ENCODE measurements around the gene SERF2. TPM values are rescaled to one million over a fixed set of nuclear protein-coding genes. Genes with fewer than 3 reads are reported as not detected.
"Not testable (repeated sequence)": the region's sequence is repeated elsewhere in the genome, so short reads cannot be mapped to it uniquely, and the experiment has no call there.

The SERF2 gene
- total RNA-seq, 1 donor from 2014 or later, result 932 TPM

DNA sequence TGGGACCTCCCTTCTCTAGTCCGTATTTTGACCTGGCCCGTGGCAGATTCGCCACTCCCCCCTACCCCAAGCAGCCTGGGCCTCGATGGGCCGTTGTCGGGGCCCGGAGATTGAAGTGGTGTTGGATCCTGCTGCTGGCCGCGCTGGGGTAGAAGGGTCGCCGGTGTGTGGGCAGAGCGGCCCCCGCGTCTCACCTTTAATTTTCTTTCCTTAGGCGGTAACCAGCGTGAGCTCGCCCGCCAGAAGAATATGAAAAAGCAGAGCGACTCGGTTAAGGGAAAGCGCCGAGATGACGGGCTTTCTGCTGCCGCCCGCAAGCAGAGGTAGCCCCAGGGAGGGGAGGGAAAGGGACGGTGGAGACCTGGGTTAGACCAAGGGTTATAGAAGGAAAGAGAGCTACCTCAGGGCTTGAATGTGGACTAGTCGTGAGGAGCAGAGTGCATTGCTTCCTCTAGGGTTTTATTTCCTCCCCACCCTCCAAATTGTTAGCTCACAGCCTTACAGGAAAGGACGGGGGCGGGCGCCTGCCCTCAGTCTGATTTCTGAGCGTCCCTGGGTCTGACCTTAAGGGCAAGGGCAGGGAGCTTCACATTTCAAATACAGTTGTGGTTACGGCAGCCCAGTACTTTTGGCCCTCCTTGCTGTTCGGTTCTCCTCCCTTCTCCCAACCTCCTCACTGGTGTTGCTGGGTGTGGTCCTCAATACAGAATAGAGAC is 799 bp downstream of the SERF2 start:
- no peak for DNase-seq (ENCODE audit: low spot score)

DNA sequence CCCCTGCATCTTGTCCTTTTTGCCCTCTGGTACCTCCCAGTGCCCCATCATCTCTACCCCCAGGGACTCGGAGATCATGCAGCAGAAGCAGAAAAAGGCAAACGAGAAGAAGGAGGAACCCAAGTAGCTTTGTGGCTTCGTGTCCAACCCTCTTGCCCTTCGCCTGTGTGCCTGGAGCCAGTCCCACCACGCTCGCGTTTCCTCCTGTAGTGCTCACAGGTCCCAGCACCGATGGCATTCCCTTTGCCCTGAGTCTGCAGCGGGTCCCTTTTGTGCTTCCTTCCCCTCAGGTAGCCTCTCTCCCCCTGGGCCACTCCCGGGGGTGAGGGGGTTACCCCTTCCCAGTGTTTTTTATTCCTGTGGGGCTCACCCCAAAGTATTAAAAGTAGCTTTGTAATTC is 1.5 kb downstream of the SERF2 start:
- no peak for DNase-seq (ENCODE audit: low spot score)

- no peak for DNase-seq (ENCODE audit: low spot score)
Observed at GRCh38 chr15:43794269-43795037, 2.3 kb downstream of the SERF2 start.

GRCh38 chr15:43795197-43795596 is 3.1 kb downstream of the SERF2 start:
- no peak for DNase-seq (ENCODE audit: low spot score)

DNA sequence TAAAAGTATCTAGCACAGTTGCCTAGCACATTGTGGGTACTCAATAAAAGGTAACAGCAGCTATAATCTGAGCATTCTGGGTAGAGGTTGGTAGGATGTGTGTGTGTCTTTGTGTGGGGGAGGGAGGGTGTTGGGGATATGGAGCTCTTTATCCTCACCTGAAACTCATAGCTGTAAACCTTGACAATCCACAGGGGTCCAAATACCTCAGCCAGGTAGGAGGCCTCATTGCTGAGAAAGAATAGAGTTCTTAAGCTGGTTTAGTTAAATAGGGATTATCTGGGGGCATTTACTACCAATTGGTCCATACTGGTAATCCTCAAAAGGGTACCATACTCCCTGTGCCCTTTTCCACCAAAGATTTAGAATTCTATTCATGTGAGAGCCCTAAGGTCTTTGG is 3.9 kb downstream of the SERF2 start:
- DNase-seq (ENCODE audit: low spot score), result no peak

DNA sequence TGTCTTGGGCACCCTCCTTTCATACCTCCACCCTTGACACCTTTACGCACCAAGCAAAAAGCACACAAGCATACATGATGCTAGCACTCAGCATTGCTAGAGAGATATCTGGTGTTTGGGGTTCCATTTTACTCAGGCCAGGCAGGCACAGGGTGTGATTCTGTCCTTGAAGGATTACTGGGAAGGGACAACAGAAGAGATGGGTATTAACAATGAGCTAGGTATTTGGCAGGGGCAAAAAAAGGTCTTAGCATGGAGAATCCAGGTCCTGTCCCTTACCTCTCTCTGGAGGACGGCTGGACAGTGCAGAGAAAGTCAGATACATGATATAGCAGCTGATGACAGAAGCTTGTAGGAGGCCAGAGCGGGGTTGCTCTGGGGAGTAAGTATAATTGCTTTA is 4.4 kb downstream of the SERF2 start:
- DNase-seq (ENCODE audit: low spot score), result no peak

GRCh38 chr15:43799209-43799944 is 7.3 kb downstream of the SERF2 start:
- DNase-seq (ENCODE audit: low spot score), result no peak

DNA sequence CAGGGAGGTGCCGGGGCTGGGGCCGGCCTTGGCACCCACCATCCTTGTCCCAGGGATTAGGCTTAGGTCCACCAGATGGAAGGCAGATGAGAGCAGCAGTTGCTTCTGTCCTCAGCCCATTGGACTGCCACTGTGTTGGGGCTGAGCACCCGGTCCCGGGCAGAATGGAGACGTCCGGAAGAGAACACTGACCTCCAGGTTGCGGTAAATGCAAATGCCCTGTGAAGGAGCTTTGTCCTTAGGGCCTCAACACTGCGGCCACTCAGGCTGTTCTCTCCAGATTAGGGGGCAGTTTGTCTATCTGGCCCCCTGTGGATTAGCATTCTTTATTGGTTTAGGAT is 7.8 kb downstream of the SERF2 start, which contains the start of gene SERINC4:
Gene SERINC4, minus strand, starts transcription at position 276 of the 341 bp plus-strand sequence. Its CDS starts 234 bp downstream, at position 42.
- peak; percentile 55 for DNase-seq (ENCODE audit: low spot score)

GRCh38 chr15:43800286-43801141 is 8.4 kb downstream of the SERF2 start, which contains the start of gene HYPK:
TSS of gene HYPK (plus strand) at chr15:43800599. CDS start at chr15:43800623, 24 bp downstream.
- DNase-seq (ENCODE audit: low spot score), result peak; percentile 97

DNA sequence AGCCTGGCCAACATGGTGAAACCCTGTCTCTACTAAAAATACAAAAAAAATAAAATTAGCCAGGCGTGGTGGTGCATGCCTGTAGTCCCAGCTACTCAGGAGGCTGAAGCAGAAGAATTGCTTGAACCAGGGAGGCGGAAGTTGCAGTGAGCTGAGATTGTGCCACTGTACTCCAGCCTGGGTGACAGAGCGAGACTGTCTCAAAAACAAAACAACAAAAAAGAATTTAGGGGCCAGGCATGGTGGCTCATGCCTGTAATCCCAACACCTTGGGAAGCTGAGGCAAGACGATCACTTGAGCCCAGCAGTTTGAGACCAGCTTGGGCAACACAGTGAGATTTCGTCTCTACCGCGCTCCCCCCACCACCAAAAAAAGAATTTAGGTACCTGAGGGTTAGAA is 10.6 kb downstream of the SERF2 start:
- not testable (repeated sequence) for DNase-seq (ENCODE audit: low spot score)

- no peak for DNase-seq (ENCODE audit: low spot score)
Observed at GRCh38 chr15:43808435-43808950, 16.4 kb downstream of the SERF2 start.

- DNase-seq (ENCODE audit: low spot score), result no peak
Observed at GRCh38 chr15:43808960-43809678, 17.0 kb downstream of the SERF2 start.

- DNase-seq (ENCODE audit: low spot score), result not testable (repeated sequence)
Observed at GRCh38 chr15:43815064-43815463, 22.9 kb downstream of the SERF2 start.

- DNase-seq (ENCODE audit: low spot score), result no peak
Observed at GRCh38 chr15:43821505-43821904, 29.4 kb downstream of the SERF2 start.

GRCh38 chr15:43824302-43825246 is 32.5 kb downstream of the SERF2 start, which contains the start of gene MFAP1:
TSS of gene MFAP1 (minus strand) at chr15:43824690. CDS start at chr15:43824569, 121 bp downstream.
- peak; percentile 95 for DNase-seq (ENCODE audit: low spot score)

DNA sequence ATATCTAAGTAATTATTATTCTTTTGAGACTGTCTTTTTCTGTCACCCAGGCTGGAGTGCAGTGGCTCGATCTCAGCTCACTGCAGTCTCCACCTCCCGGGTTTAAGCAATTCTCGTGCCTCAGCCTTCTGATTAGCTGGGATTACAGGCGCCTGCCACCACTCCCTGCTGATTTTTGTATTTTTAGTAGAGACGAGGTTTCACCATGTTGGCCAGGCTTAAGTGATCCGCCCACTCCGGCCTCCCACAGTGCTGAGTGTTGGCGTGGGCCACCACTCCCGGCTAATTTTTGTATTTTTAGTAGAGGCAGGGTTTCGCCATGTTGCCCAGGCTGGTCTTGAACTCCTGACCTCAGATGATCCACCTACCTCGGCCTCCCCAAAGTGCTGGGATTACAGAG is 33.2 kb downstream of the SERF2 start:
- DNase-seq (ENCODE audit: low spot score), result peak; percentile 51

DNA sequence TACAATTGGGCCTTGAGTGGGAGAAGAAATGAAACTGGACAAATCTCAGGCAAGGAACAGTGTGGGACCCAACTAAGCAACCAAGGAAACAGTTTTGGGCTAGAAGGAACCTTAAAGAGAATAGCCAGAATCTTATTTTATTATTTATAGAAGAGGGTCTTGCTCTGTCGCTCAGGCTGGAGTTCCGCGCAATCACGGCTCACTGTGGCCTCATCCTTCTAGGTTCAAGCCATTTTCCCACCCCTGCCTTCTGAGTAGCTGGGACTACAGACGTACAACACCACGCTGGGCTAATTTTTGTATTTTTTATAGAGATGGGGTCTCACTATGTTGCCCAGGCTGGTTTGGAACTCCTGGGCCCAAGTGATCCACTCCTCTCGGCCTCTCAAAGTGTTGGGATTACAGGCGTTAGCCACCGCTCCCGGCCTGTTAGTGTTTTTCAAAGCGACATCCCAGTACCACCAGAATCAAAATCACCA is 33.9 kb downstream of the SERF2 start:
- DNase-seq (ENCODE audit: low spot score), result peak; percentile 33

DNA sequence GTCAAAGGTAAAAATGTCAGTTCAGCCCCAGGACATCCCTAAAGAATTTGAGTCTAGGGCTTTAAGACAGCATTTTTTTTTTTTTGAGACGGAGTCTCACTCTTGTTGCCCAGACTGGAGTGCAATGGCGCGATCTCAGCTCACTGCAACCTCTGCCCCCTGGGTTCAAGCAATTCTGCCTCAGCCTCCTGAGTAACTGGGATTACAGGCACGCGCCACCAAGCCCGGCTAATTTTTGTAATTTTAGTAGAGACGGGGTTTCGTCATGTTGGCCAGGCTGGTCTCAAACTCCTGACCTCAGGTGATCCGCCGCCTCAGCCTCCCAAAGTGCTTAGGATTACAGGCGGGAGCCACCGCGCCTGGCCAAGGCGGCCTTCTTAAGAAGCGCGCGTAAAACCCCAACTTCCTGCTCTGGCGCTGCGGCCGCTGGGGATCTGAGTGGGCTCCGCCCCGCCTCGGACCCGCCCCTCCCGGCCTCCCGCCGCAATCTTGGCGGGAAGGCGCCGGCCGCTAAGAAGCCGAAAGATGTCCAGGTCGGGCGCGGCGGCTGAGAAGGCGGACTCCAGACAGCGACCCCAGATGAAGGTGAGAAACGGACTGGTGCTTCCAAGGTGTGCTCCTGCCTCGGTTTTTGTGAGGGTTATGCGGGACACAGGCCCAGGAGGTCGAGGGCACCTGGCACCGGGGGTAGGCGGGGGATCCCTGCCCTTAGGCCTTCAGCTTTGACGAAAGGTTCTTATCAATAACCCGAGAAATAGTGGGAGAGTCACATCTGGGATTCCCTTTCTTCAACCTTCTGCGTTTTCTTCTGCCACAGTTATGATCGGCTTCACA is 34.6 kb downstream of the SERF2 start, which contains the start of gene WDR76:
Gene WDR76, plus strand, starts transcription at position 495 of the 834 bp plus-strand sequence. Its CDS starts 31 bp downstream, at position 526.
- peak; percentile 94 for DNase-seq (ENCODE audit: low spot score)

Measured in mesenteric fat pad (tissue), 1 donor.